DND-41 (cell line): ENCODE results near the gene OSM.
A peak's percentile ranks its signal among the peaks of the same experiment; 100 is the strongest.

Experiments
- ATAC-seq: fragments of 200-7000 bp; cut with Tn5 transposase; 3 replicates; pipeline ENCODE4 v1.9.1; 2021; ENCODE audit warnings: low read depth; ENCODE audit not compliant: insufficient read depth
- DNase-seq: peaks from one replicate; pipeline ENCODE4 v3.0.0-alpha.2; 2020
- H2AFZ ChIP-seq: 2 replicates; pipeline ENCODE4 v1.6.0; 2012; ENCODE audit warnings: low read depth, low read length
- H3K27ac ChIP-seq: 2 replicates; pipeline ENCODE4 v1.5.1; 2012; ENCODE audit warnings: low read length, inconsistent platforms
- H3K27me3 ChIP-seq: fragments of 200-600 bp; sonication (generic); 2 replicates; pipeline ENCODE4 v1.6.0; 2012; ENCODE audit warnings: low read length, mild to moderate bottlenecking, inconsistent platforms; ENCODE audit not compliant: insufficient read depth, poor library complexity
- H3K36me3 ChIP-seq: 2 replicates; pipeline ENCODE4 v1.5.1; 2012; ENCODE audit warnings: low read length, inconsistent platforms; ENCODE audit not compliant: insufficient read depth
- H3K4me1 ChIP-seq: 2 replicates; pipeline ENCODE4 v1.5.1; 2012; ENCODE audit warnings: mild to moderate bottlenecking, low read length; ENCODE audit not compliant: insufficient read depth
- H3K4me2 ChIP-seq: 2 replicates; pipeline ENCODE4 v1.6.0; 2012; ENCODE audit warnings: mild to moderate bottlenecking, moderate library complexity, low read length, inconsistent platforms; ENCODE audit not compliant: insufficient read depth
- H3K4me3 ChIP-seq, 2 experiments: fragments of 200-600 bp in 1 of 2; shearing (Covaris generic) in 1 of 2; 2 replicates each; pipeline ENCODE4 v1.5.1; 2012 to 2016; ENCODE audit warnings: inconsistent platforms in 2 of 2, low read length in 2 of 2, mild to moderate bottlenecking in 2 of 2, low read depth in 1 of 2, moderate library complexity in 1 of 2
- H3K79me2 ChIP-seq: 2 replicates; pipeline ENCODE4 v1.6.0; 2012; ENCODE audit warnings: low read length, inconsistent platforms; ENCODE audit not compliant: insufficient read depth
- H3K9ac ChIP-seq: 2 replicates; pipeline ENCODE4 v1.6.0; 2012; ENCODE audit warnings: low read depth, mild to moderate bottlenecking, inconsistent platforms, low read length, moderate library complexity
- H3K9me3 ChIP-seq: 2 replicates; pipeline ENCODE4 v1.5.1; 2012; ENCODE audit warnings: low read length, moderate library complexity, mild to moderate bottlenecking, inconsistent platforms; ENCODE audit not compliant: insufficient read depth, severe bottlenecking
- H4K20me1 ChIP-seq: 2 replicates; pipeline ENCODE4 v1.6.0; 2012; ENCODE audit warnings: low read length; ENCODE audit not compliant: insufficient read depth
- CTCF ChIP-seq: IDR thresholded peaks from 2 replicates; pipeline ENCODE4 v1.5.1; 2012; ENCODE audit warnings: borderline replicate concordance, low read length, moderate library complexity, mild to moderate bottlenecking; ENCODE audit not compliant: poor library complexity, severe bottlenecking; ENCODE audit errors: extremely low read depth
- EZH2 ChIP-seq: IDR thresholded peaks from 3 replicates; pipeline ENCODE4 v1.6.1; 2012; ENCODE audit warnings: borderline replicate concordance, low read depth, mild to moderate bottlenecking, moderate library complexity, low read length, inconsistent platforms; ENCODE audit not compliant: severe bottlenecking

The OSM gene

GRCh38 chr22:30289141-30289979 is 22.7 kb upstream of the OSM start, which contains the start of gene CASTOR1:
CASTOR1 (minus strand) TSS chr22:30289505; CDS start chr22:30289497, 8 bp downstream.
- TF ChIP-seq EZH2 (no peak), CTCF (no peak)
- Histone ChIP-seq H2AFZ (peak within 1 kb of the TSS; percentile 46), H3K27me3 (no peaks in the 10 kb centered on the region), H3K79me2 (peaks cover 42% of the 10 kb centered on the region), H3K27ac (peak within 1 kb of the TSS; percentile 94), H3K4me1 (peaks cover 78% of the 10 kb centered on the region), H3K9me3 (no peaks in the 10 kb centered on the region), H3K4me3 (peak within 1 kb of the TSS; percentile 67 to 89; a peak in 3 of 4 replicates), H3K9ac (peak within 1 kb of the TSS; percentile 83), H3K4me2 (peak within 1 kb of the TSS; percentile 90), H4K20me1 (peaks cover 6% of the 10 kb centered on the region), H3K36me3 (peaks cover 63% of the 10 kb centered on the region)
- DNase-seq: peak; percentile 98
- peak; percentile 70 for ATAC-seq

GRCh38 chr22:30288419-30289140 is 21.9 kb upstream of the OSM start:
- H3K9me3 ChIP-seq: no peaks in the 10 kb centered on the region
- DNase-seq (peak; percentile 48), ATAC-seq (no peak)
- H3K4me2 ChIP-seq: peak overlapping the region; percentile 90
- peak overlapping the region; percentile 43 for H2AFZ ChIP-seq
- no peaks in the 10 kb centered on the region for H3K27me3 ChIP-seq
- peaks cover 47% of the 10 kb centered on the region for H3K79me2 ChIP-seq
- peak overlapping the region; percentile 94 for H3K27ac ChIP-seq
- H3K4me1 ChIP-seq: peaks cover 85% of the 10 kb centered on the region
- peaks cover 60% of the 10 kb centered on the region for H3K36me3 ChIP-seq
- TF ChIP-seq CTCF (no peak), EZH2 (no peak)
- H4K20me1 ChIP-seq: peaks cover 6% of the 10 kb centered on the region
- peak overlapping the region; percentile 67 to 89; a peak in 3 of 4 replicates for H3K4me3 ChIP-seq
- peak overlapping the region; percentile 83 for H3K9ac ChIP-seq

- Histone ChIP-seq H3K27ac (peak overlapping the region; percentile 94), H3K4me1 (peaks cover 93% of the 10 kb centered on the region), H2AFZ (no peak overlapping the region), H4K20me1 (peaks cover 6% of the 10 kb centered on the region), H3K4me3 (peak overlapping the region; percentile 67 to 89; a peak in 3 of 4 replicates), H3K27me3 (no peaks in the 10 kb centered on the region), H3K9me3 (no peaks in the 10 kb centered on the region), H3K36me3 (peaks cover 60% of the 10 kb centered on the region), H3K4me2 (peak overlapping the region; percentile 90), H3K79me2 (peaks cover 54% of the 10 kb centered on the region), H3K9ac (peak overlapping the region; percentile 83)
- DNase-seq (peak; percentile 92), ATAC-seq (peak; percentile 23)
- TF ChIP-seq EZH2 (no peak), CTCF (peak; percentile 87)
Observed at GRCh38 chr22:30287648-30288418, 21.2 kb upstream of the OSM start.
